Stomach (tissue), 9 donors: ENCODE measurements around the gene EDC3. TPM values are rescaled to one million over a fixed set of nuclear protein-coding genes. Genes with fewer than 3 reads are reported as not detected.

Source experiments
- DNase-seq, 2 donors: peaks; one replicate each; pipeline versions ENCODE4 v3.0.0 to v3.0.0-alpha.2; 2013 to 2019
- H3K27ac ChIP-seq, 5 donors: fragments of 200-600 bp in 4 of 5; sonication (generic) in 4 of 5; one replicate each; pipeline ENCODE4 v1.5.1; 2013 to 2019; ENCODE audit warnings: mild to moderate bottlenecking in 1 of 5, moderate library complexity in 1 of 5
- H3K27me3 ChIP-seq, 3 donors: fragments of 200-600 bp; sonication (generic); one replicate each; pipeline ENCODE4 v1.5.1; 2017 to 2019; ENCODE audit warnings: mixed run types in 1 of 3
- H3K36me3 ChIP-seq, 4 donors: fragments of 200-600 bp; sonication (generic); 1 replicate in 3 of 4; 2 replicates in 1 of 4; pipeline ENCODE4 v1.5.1; 2016 to 2019
- H3K4me1 ChIP-seq, 4 donors: fragments of 200-600 bp; sonication (generic); one replicate each; pipeline ENCODE4 v1.5.1; 2016 to 2019
- H3K4me3 ChIP-seq, 4 donors: fragments of 200-600 bp; sonication (generic) in 3 of 4; one replicate each; pipeline ENCODE4 v1.5.1; 2016 to 2019; ENCODE audit warnings: mild to moderate bottlenecking in 1 of 4
- H3K9me3 ChIP-seq, 4 donors: fragments of 200-600 bp; sonication (generic); one replicate each; pipeline ENCODE4 v1.5.1; 2016 to 2019
- CTCF ChIP-seq, 7 experiments: fragments of 450-650 bp in 4 of 7; fragments of 200-600 bp in 3 of 7; sonication (generic) in 3 of 7; IDR thresholded peaks; one replicate each; pipeline ENCODE4 v1.5.1; 2016 to 2019; ENCODE audit warnings: antibody characterized with exemption in 7 of 7, control low read depth in 2 of 7, mild to moderate bottlenecking in 1 of 7
- EP300 ChIP-seq: sonication (generic); formaldehyde crosslinking; IDR thresholded peaks from one replicate; pipeline ENCODE4 v1.6.1; 2017; ENCODE audit warnings: antibody characterized with exemption
- POLR2A ChIP-seq, 4 donors: fragments of 450-650 bp; IDR thresholded peaks; one replicate each; pipeline ENCODE4 v1.6.1; 2016; ENCODE audit warnings: antibody characterized with exemption in 4 of 4, control low read depth in 2 of 4, mild to moderate bottlenecking in 1 of 4, moderate library complexity in 1 of 4
- POLR2AphosphoS5 ChIP-seq, 3 donors: sonication (generic); formaldehyde crosslinking; IDR thresholded peaks; one replicate each; pipeline ENCODE4 v1.6.1; 2016; ENCODE audit warnings: antibody characterized with exemption in 3 of 3
- WGBS, 5 donors: extraction: QIAGEN DNeasy Blood & Tissue Kit in 3 of 5; methylation state at CpG; one replicate each; pipeline versions ENCODE4 v1.1.5 to v1.1.7; 2013 to 2018; 5-methylcytosine and 5-hydroxymethylcytosine counted together
- intact Hi-C: fragments of 100-400 bp; cut with DNase I; formaldehyde crosslinking; loops from one replicate; pipeline ENCODE4 v1.15.1; 2023; ENCODE audit warnings: low total_unique reads
- polyA plus RNA-seq, 3 donors: library from polyadenylated mRNA; stranded (reverse); fragments of 200-250 nt; gene quantifications; one replicate each; pipeline ENCODE4 v1.2.3, GENCODE V29; 2013
- total RNA-seq, 5 donors: library from RNA; depleted of rRNA; stranded (reverse); fragments of >200 nt; gene quantifications; one replicate each; pipeline versions ENCODE4 v1.1.0 to v1.2.3, GENCODE V29; 2014 to 2016
- donor health status: healthy with polysubstance abuse.
- donor health status: Bipolar disorder and iron deficiency.
- donor health status: healthy.

Gene EDC3
- total and polyA plus RNA-seq, 8 donors: 8.8 to 42.6 (median 14.6) TPM

GRCh38 chr15:74622758-74623157, 73.1 kb downstream of the EDC3 start:
- intact Hi-C loops: no loop called here
- no peak for DNase-seq
- Histone ChIP-seq H3K36me3 (peaks cover 87 to 97% (median 92%) of the 10 kb centered on the region in 4 donors), H3K27ac (no peak overlapping the region), H3K9me3 (no peaks in the 10 kb centered on the region), H3K4me3 (no peak overlapping the region), H3K27me3 (no peaks in the 10 kb centered on the region), H3K4me1 (peaks cover 21 to 56% (median 41%) of the 10 kb centered on the region in 4 donors)
- TF ChIP-seq POLR2A (IDR thresholded peaks at IDR 0.05) (no peak), EP300 (no peak), CTCF (IDR thresholded peaks at IDR 0.05) (no peak), POLR2AphosphoS5 (IDR thresholded peaks at IDR 0.05) (no peak)
- 74 to 94% (median 87%) methylated on average over 3 of the region's 3 CpGs for WGBS, 5 donors

GRCh38 chr15:74621936-74622335, 73.9 kb downstream of the EDC3 start:
- 85 to 92% (median 89%) methylated on average over 21 of the region's 21 CpGs for WGBS, 5 donors
- Histone ChIP-seq H3K4me3 (no peak overlapping the region), H3K27me3 (no peaks in the 10 kb centered on the region), H3K27ac (no peak overlapping the region), H3K36me3 (peaks cover 79 to 88% (median 84%) of the 10 kb centered on the region in 4 donors), H3K4me1 (peaks cover 30 to 64% (median 49%) of the 10 kb centered on the region in 4 donors), H3K9me3 (no peaks in the 10 kb centered on the region)
- no peak for DNase-seq
- no peak for TF ChIP-seq POLR2A (IDR thresholded peaks at IDR 0.05)
- no peak for TF ChIP-seq POLR2AphosphoS5 (IDR thresholded peaks at IDR 0.05)
- no peak for TF ChIP-seq EP300
- TF ChIP-seq CTCF (IDR thresholded peaks at IDR 0.05): no peak
- intact Hi-C loops: no loop called here

GRCh38 chr15:74621546-74621920, 74.3 kb downstream of the EDC3 start:
- intact Hi-C loops: no loop called here
- no peak overlapping the region for H3K27ac ChIP-seq

GRCh38 chr15:74620636-74621545, 74.9 kb downstream of the EDC3 start:
- no peak overlapping the region for H3K27ac ChIP-seq

More at GRCh38 chr15:74621546-74621920, 74.3 kb downstream of the EDC3 start:
- Histone ChIP-seq H3K9me3 (no peaks in the 10 kb centered on the region), H3K27me3 (no peaks in the 10 kb centered on the region), H3K4me1 (peaks cover 34 to 68% (median 53%) of the 10 kb centered on the region in 4 donors), H3K36me3 (peaks cover 75 to 84% (median 80%) of the 10 kb centered on the region in 4 donors), H3K4me3 (no peak overlapping the region)
- no peak for DNase-seq
- TF ChIP-seq POLR2A (IDR thresholded peaks at IDR 0.05): no peak
- 74 to 86% (median 80%) methylated on average over 13 to 16 of the region's 16 CpGs for WGBS, 5 donors

More at GRCh38 chr15:74620636-74621545, 74.9 kb downstream of the EDC3 start:
- Histone ChIP-seq H3K4me3 (peak overlapping the region in 1 of 4 donors; percentile 13), H3K27me3 (no peaks in the 10 kb centered on the region), H3K4me1 (peaks cover 34 to 71% (median 57%) of the 10 kb centered on the region in 4 donors), H3K36me3 (peaks cover 68 to 78% (median 74%) of the 10 kb centered on the region in 4 donors), H3K9me3 (no peaks in the 10 kb centered on the region)
- peak; percentile 71 to 86 for DNase-seq
- intact Hi-C loops: no loop called here
- 55 to 70% (median 60%) methylated on average over 16 to 23 of the region's 23 CpGs for WGBS, 5 donors
- TF ChIP-seq POLR2A (IDR thresholded peaks at IDR 0.05) (no peak), POLR2AphosphoS5 (IDR thresholded peaks at IDR 0.05) (peak in 2 of 3 donors; percentile 7 to 50), CTCF (IDR thresholded peaks at IDR 0.05) (peak in 5 of 7 experiments; percentile 52 to 92 (median 65)), EP300 (no peak)
